Sigmoid colon (tissue), 4 donors: ENCODE measurements around the gene FAM50A.

Source experiments
- EP300 ChIP-seq, 4 donors: sonication (generic); formaldehyde crosslinking; IDR thresholded peaks; one replicate each; pipeline ENCODE4 v1.6.1; 2017; ENCODE audit warnings: antibody characterized with exemption in 4 of 4
- POLR2A ChIP-seq, 2 donors: fragments of 450-650 bp; IDR thresholded peaks; one replicate each; pipeline ENCODE4 v1.6.1; 2016; ENCODE audit warnings: antibody characterized with exemption in 2 of 2, mild to moderate bottlenecking in 2 of 2, moderate library complexity in 2 of 2
- POLR2AphosphoS5 ChIP-seq, 4 donors: sonication (generic); formaldehyde crosslinking; IDR thresholded peaks; one replicate each; pipeline ENCODE4 v1.6.1; 2017; ENCODE audit warnings: antibody characterized with exemption in 4 of 4
- TF ChIP-seq, protein P1 (sequence below), 4 experiments: fragments of 450-650 bp in 3 of 4; fragments of 200-600 bp in 1 of 4; IDR thresholded peaks; one replicate each; pipeline ENCODE4 v1.5.1; 2016 to 2019; ENCODE audit warnings: antibody characterized with exemption in 4 of 4, mild to moderate bottlenecking in 3 of 4, moderate library complexity in 2 of 4

DNA sequence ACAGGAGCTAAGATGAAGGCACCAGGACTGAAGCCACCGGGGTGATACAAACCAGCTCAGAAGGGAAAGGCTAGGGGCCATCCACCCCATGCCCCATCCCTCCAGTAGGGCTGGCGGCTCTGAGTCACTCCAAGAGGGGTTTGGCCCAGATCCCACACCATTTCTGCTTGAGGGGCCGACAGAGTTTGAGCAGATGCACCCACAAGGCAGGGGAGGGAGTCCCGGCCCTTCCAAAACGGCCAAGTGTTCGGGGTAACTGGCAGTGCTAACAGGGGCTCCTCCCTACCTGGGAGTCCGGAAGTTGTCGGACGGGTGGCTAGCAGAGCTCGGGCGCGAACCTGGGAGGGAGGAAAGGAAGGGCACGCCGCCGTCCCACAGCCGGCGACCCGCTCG lies 46.1 kb downstream of the FAM50A start:
- TF ChIP-seq, protein P1, sequence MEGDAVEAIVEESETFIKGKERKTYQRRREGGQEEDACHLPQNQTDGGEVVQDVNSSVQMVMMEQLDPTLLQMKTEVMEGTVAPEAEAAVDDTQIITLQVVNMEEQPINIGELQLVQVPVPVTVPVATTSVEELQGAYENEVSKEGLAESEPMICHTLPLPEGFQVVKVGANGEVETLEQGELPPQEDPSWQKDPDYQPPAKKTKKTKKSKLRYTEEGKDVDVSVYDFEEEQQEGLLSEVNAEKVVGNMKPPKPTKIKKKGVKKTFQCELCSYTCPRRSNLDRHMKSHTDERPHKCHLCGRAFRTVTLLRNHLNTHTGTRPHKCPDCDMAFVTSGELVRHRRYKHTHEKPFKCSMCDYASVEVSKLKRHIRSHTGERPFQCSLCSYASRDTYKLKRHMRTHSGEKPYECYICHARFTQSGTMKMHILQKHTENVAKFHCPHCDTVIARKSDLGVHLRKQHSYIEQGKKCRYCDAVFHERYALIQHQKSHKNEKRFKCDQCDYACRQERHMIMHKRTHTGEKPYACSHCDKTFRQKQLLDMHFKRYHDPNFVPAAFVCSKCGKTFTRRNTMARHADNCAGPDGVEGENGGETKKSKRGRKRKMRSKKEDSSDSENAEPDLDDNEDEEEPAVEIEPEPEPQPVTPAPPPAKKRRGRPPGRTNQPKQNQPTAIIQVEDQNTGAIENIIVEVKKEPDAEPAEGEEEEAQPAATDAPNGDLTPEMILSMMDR (IDR thresholded peaks at IDR 0.05) = no peak
- no peak for TF ChIP-seq POLR2A (IDR thresholded peaks at IDR 0.05)
- no peak for TF ChIP-seq EP300 (IDR thresholded peaks at IDR 0.05)
- TF ChIP-seq POLR2AphosphoS5 (IDR thresholded peaks at IDR 0.05) = no peak
